ENCODE data around the gene CFAP119. TPM values are rescaled to one million over a fixed set of nuclear protein-coding genes. Genes with fewer than 3 reads are reported as not detected.

The CFAP119 gene
- total and polyA plus RNA-seq, 8 donors = 2.0 to 71.2 (median 10.4) TPM; not detected in 2

- H3K36me3 ChIP-seq = peaks cover 100% of the 10 kb centered on the region in 4 donors
- H3K27ac ChIP-seq = no peak overlapping the region
- no peaks in the 10 kb centered on the region for H3K27me3 ChIP-seq
- no peak for TF ChIP-seq POLR2A (IDR thresholded peaks at IDR 0.05)
- TF ChIP-seq CTCF (IDR thresholded peaks at IDR 0.05) = no peak
- no peak for TF ChIP-seq EP300 (IDR thresholded peaks at IDR 0.05)
- no peak for TF ChIP-seq POLR2AphosphoS5 (IDR thresholded peaks at IDR 0.05)
- H3K4me3 ChIP-seq = no peak overlapping the region
- DNase-seq = no peak
- no peaks in the 10 kb centered on the region for H3K9me3 ChIP-seq
- peaks cover 0 to 28% (median 2%) of the 10 kb centered on the region in 4 donors for H3K4me1 ChIP-seq
- intact Hi-C loops (cut with DNase I; ENCODE audit: low total_unique reads) = no loop called here
- WGBS, 5 donors = 94 to 100% (median 94%) methylated on average over 1 of the region's 1 CpG
Observed at GRCh38 chr16:30711712-30712111, 50.1 kb downstream of the CFAP119 start.

GRCh38 chr16:30710971-30711370, 50.9 kb downstream of the CFAP119 start:
- no peak for DNase-seq
- Histone ChIP-seq H3K4me1 (peaks cover 0 to 20% (median 2%) of the 10 kb centered on the region in 4 donors), H3K9me3 (no peaks in the 10 kb centered on the region), H3K4me3 (no peak overlapping the region), H3K27ac (no peak overlapping the region), H3K36me3 (peaks cover 98 to 100% (median 100%) of the 10 kb centered on the region in 4 donors), H3K27me3 (no peaks in the 10 kb centered on the region)
- TF ChIP-seq POLR2A (IDR thresholded peaks at IDR 0.05) (no peak), EP300 (IDR thresholded peaks at IDR 0.05) (no peak), CTCF (IDR thresholded peaks at IDR 0.05) (no peak), POLR2AphosphoS5 (IDR thresholded peaks at IDR 0.05) (no peak)
- intact Hi-C loops (cut with DNase I; ENCODE audit: low total_unique reads) = no loop called here
- WGBS, 5 donors = 95 to 100% (median 98%) methylated on average over 4 of the region's 4 CpGs

Small RNAs within 50 kb of the gene (small RNA-seq; reads per million reads assigned to genes)
- 0.89 to 1.8 (median 1.6) reads per million in 4 donors for gene SNORA30

Other genes starting within 250 kb of the CFAP119 start
- 10 to 100 TPM; 11.9 to 75.0 (median 30.0) TPM for gene ZNF768, start 235.5 kb downstream of the CFAP119 start, total RNA-seq
- gene ZNF768, start 235.5 kb downstream of the CFAP119 start, polyA plus RNA-seq = 10 to 100 TPM; 27.0 to 33.2 (median 32.7) TPM
- gene ZNF747, start 227.2 kb downstream of the CFAP119 start, total RNA-seq = 10 to 100 TPM; 10.3 to 18.7 (median 12.9) TPM
- gene ZNF747, start 227.2 kb downstream of the CFAP119 start, polyA plus RNA-seq = 1 to 10 TPM; 6.2 to 7.8 (median 7.3) TPM
- 100 to 1,000 TPM in 1 of 5 donors, 10 to 100 TPM in 3, 1 to 10 TPM in 1; 3.5 to 107 (median 13.4) TPM for gene ZNF764, start 203.7 kb downstream of the CFAP119 start, total RNA-seq
- 1 to 10 TPM; 3.9 to 7.8 (median 6.8) TPM for gene ZNF764, start 203.7 kb downstream of the CFAP119 start, polyA plus RNA-seq
- 100 to 1,000 TPM in 1 of 5 donors, 10 to 100 TPM in 3, 1 to 10 TPM in 1; 9.4 to 123 (median 18.3) TPM for gene ZNF688, start 190.3 kb downstream of the CFAP119 start, total RNA-seq
- 10 to 100 TPM; 25.2 to 26.1 (median 25.3) TPM for gene ZNF688, start 190.3 kb downstream of the CFAP119 start, polyA plus RNA-seq
- gene ZNF785, start 176.4 kb downstream of the CFAP119 start, total RNA-seq = 10 to 100 TPM in 3 of 5 donors, 1 to 10 TPM in 2; 7.8 to 49.0 (median 10.3) TPM
- gene ZNF785, start 176.4 kb downstream of the CFAP119 start, polyA plus RNA-seq = 1 to 10 TPM; 3.8 to 5.4 (median 4.6) TPM
- 10 to 100 TPM in 2 of 5 donors, 1 to 10 TPM in 2, under 1 TPM in 1; 0.58 to 86.4 (median 7.1) TPM for gene ZNF689, start 151.7 kb downstream of the CFAP119 start, total RNA-seq
- gene ZNF689, start 151.7 kb downstream of the CFAP119 start, polyA plus RNA-seq = 1 to 10 TPM; 2.0 to 4.4 (median 3.1) TPM
- 100 to 1,000 TPM in 2 of 5 donors, 10 to 100 TPM in 2, 1 to 10 TPM in 1; 9.0 to 123 (median 93.9) TPM for gene PRR14, start 111.1 kb downstream of the CFAP119 start, total RNA-seq
- gene PRR14, start 111.1 kb downstream of the CFAP119 start, polyA plus RNA-seq = 10 to 100 TPM; 69.8 to 79.7 (median 79.6) TPM
- 100 to 1,000 TPM in 1 of 5 donors, 10 to 100 TPM in 4; 20.4 to 185 (median 28.6) TPM for gene FBRS, start 103.6 kb downstream of the CFAP119 start, total RNA-seq
- gene FBRS, start 103.6 kb downstream of the CFAP119 start, polyA plus RNA-seq = 10 to 100 TPM; 19.7 to 35.9 (median 24.0) TPM
- gene SRCAP, start 62.9 kb downstream of the CFAP119 start, total RNA-seq = 10 to 100 TPM; 23.3 to 70.1 (median 56.8) TPM
- gene SRCAP, start 62.9 kb downstream of the CFAP119 start, polyA plus RNA-seq = 10 to 100 TPM in 1 of 3 donors, 1 to 10 TPM in 2; 1.2 to 12.1 (median 4.4) TPM
- gene PHKG2, start 13.6 kb downstream of the CFAP119 start, total RNA-seq = 100 to 1,000 TPM in 1 of 5 donors, 10 to 100 TPM in 4; 18.2 to 104 (median 28.0) TPM
- gene PHKG2, start 13.6 kb downstream of the CFAP119 start, polyA plus RNA-seq = 10 to 100 TPM; 29.3 to 41.5 (median 35.6) TPM
- gene RNF40, start 260 bp upstream of the CFAP119 start, total RNA-seq = 100 to 1,000 TPM in 1 of 5 donors, 10 to 100 TPM in 4; 17.5 to 155 (median 55.1) TPM
- 10 to 100 TPM; 43.7 to 57.0 (median 53.9) TPM for gene RNF40, start 260 bp upstream of the CFAP119 start, polyA plus RNA-seq
- gene ZNF629, start 25.1 kb upstream of the CFAP119 start, total RNA-seq = 10 to 100 TPM; 10.7 to 21.3 (median 18.3) TPM
- 1 to 10 TPM; 4.4 to 5.9 (median 4.9) TPM for gene ZNF629, start 25.1 kb upstream of the CFAP119 start, polyA plus RNA-seq
- 10 to 100 TPM; 12.2 to 44.6 (median 21.6) TPM for gene BCL7C, start 132.0 kb upstream of the CFAP119 start, total RNA-seq
- 10 to 100 TPM; 39.5 to 58.2 (median 48.4) TPM for gene BCL7C, start 132.0 kb upstream of the CFAP119 start, polyA plus RNA-seq
- 1 to 10 TPM in 1 of 5 donors, under 1 TPM in 2, not detected in 2; 0.29 to 2.3 (median 0.55) TPM for gene CTF1, start 134.6 kb upstream of the CFAP119 start, total RNA-seq
- gene CTF1, start 134.6 kb upstream of the CFAP119 start, polyA plus RNA-seq = 1 to 10 TPM; 2.1 to 4.5 (median 2.9) TPM
- gene FBXL19, start 161.5 kb upstream of the CFAP119 start, total RNA-seq = 100 to 1,000 TPM in 1 of 5 donors, 10 to 100 TPM in 1, 1 to 10 TPM in 3; 6.7 to 252 (median 9.7) TPM
- gene FBXL19, start 161.5 kb upstream of the CFAP119 start, polyA plus RNA-seq = 10 to 100 TPM in 1 of 3 donors, 1 to 10 TPM in 2; 5.8 to 12.7 (median 8.2) TPM
- gene ORAI3, start 187.0 kb upstream of the CFAP119 start, total RNA-seq = 10 to 100 TPM in 2 of 5 donors, 1 to 10 TPM in 2, not detected in 1; 6.7 to 14.0 (median 11.2) TPM
- 10 to 100 TPM in 2 of 3 donors, 1 to 10 TPM in 1; 7.8 to 26.0 (median 10.5) TPM for gene ORAI3, start 187.0 kb upstream of the CFAP119 start, polyA plus RNA-seq
- gene SETD1A, start 195.7 kb upstream of the CFAP119 start, total RNA-seq = 10 to 100 TPM in 3 of 5 donors, 1 to 10 TPM in 2; 4.4 to 22.2 (median 19.2) TPM
- 1 to 10 TPM; 5.2 to 7.5 (median 5.9) TPM for gene SETD1A, start 195.7 kb upstream of the CFAP119 start, polyA plus RNA-seq
- 10 to 100 TPM in 3 of 5 donors, 1 to 10 TPM in 2; 2.9 to 52.7 (median 13.4) TPM for gene HSD3B7, start 223.1 kb upstream of the CFAP119 start, total RNA-seq
- gene HSD3B7, start 223.1 kb upstream of the CFAP119 start, polyA plus RNA-seq = 10 to 100 TPM in 1 of 3 donors, 1 to 10 TPM in 2; 4.3 to 19.5 (median 7.3) TPM
- gene STX1B, start 248.6 kb upstream of the CFAP119 start, total RNA-seq = under 1 TPM in 1 of 5 donors, not detected in 4; 0.55 TPM
- gene STX1B, start 248.6 kb upstream of the CFAP119 start, polyA plus RNA-seq = under 1 TPM; 0.15 to 1.00 (median 0.78) TPM

Data from stomach (tissue), 9 donors.